GM15510 (cell line): ENCODE measurements around the gene IGIP.

Source experiments
- POLR2A ChIP-seq: IDR thresholded peaks from 3 replicates; pipeline ENCODE4 v1.6.1; 2011; ENCODE audit warnings: borderline replicate concordance; ENCODE audit not compliant: insufficient read length; ENCODE audit errors: extremely low read depth

IGIP gene

GRCh38 chr5:140145256-140145655 is 19.5 kb downstream of the IGIP start:
- no peak for TF ChIP-seq POLR2A

GRCh38 chr5:140145818-140146522 is 20.2 kb downstream of the IGIP start:
- TF ChIP-seq POLR2A, result no peak

GRCh38 chr5:140146523-140146842 is 20.7 kb downstream of the IGIP start:
- TF ChIP-seq POLR2A, result no peak

- TF ChIP-seq POLR2A, result no peak
Measured at GRCh38 chr5:140147460-140147859, 21.7 kb downstream of the IGIP start.

- no peak for TF ChIP-seq POLR2A
Measured at GRCh38 chr5:140148508-140148907, 22.8 kb downstream of the IGIP start.

GRCh38 chr5:140150201-140150600 is 24.5 kb downstream of the IGIP start:
- no peak for TF ChIP-seq POLR2A

GRCh38 chr5:140151144-140152021 is 25.6 kb downstream of the IGIP start:
- no peak for TF ChIP-seq POLR2A

GRCh38 chr5:140152022-140152999 is 26.6 kb downstream of the IGIP start:
- TF ChIP-seq POLR2A, result no peak

- TF ChIP-seq POLR2A, result no peak
Measured at GRCh38 chr5:140153255-140153654, 27.5 kb downstream of the IGIP start.

- no peak for TF ChIP-seq POLR2A
Measured at GRCh38 chr5:140153905-140154304, 28.2 kb downstream of the IGIP start.

GRCh38 chr5:140157032-140157781 is 31.5 kb downstream of the IGIP start:
- no peak for TF ChIP-seq POLR2A

GRCh38 chr5:140159014-140159927 is 33.5 kb downstream of the IGIP start:
- no peak for TF ChIP-seq POLR2A

- TF ChIP-seq POLR2A, result no peak
Measured at GRCh38 chr5:140162275-140162674, 36.5 kb downstream of the IGIP start.
